HT1080 (cell line): ENCODE results near the gene PCNX2. TPM values are rescaled to one million over a fixed set of nuclear protein-coding genes. Genes with fewer than 3 reads are reported as not detected.
A peak's percentile ranks its signal among the peaks of the same experiment; 100 is the strongest.
"Not testable (repeated sequence)": the region's sequence is repeated elsewhere in the genome, so short reads cannot be mapped to it uniquely, and the experiment has no call there.

Experiments used
- DNase-seq: peaks from one replicate; pipeline ENCODE4 v3.0.0-alpha.2; 2015; ENCODE audit warnings: low read depth
- total RNA-seq: library from RNA; depleted of rRNA; stranded (reverse); fragments of >200 nt; shearing (Covaris generic); gene quantifications from 2 replicates; pipeline ENCODE4 v1.2.3, GENCODE V29; 2014

Gene PCNX2
- total RNA-seq, 1 experiment from 2014 or later: 10.5 TPM

- DNase-seq: no peak
Observed at GRCh38 chr1:233170741-233171140, 124.8 kb downstream of the PCNX2 start.

- no peak for DNase-seq
Observed at GRCh38 chr1:233168384-233168783, 127.1 kb downstream of the PCNX2 start.

DNA sequence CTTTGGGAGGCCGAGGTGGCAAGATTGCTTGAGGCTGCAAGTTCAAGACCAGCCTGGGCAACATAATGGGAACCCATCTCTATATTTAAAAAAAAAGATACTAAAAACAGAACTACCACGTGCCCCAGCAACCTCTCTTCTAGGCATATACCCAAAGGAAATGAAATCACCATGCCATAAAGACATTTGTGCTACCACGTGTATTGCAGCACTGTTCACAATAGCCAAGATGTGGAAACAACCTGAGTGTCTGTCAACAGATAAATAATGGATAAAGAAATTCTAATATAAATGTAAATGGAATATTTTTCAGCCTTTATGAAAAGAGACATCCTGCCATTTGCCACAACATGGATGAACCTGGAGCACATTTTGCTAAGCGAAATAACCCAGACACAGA lies 128.6 kb downstream of the PCNX2 start:
- no peak for DNase-seq

- DNase-seq: no peak
Observed at GRCh38 chr1:233163696-233164095, 131.8 kb downstream of the PCNX2 start.

- DNase-seq: no peak
Observed at GRCh38 chr1:233158322-233158721, 137.2 kb downstream of the PCNX2 start.

GRCh38 chr1:233157245-233157644 lies 138.3 kb downstream of the PCNX2 start:
- no peak for DNase-seq

- DNase-seq: no peak
Observed at GRCh38 chr1:233151861-233152260, 143.7 kb downstream of the PCNX2 start.

DNA sequence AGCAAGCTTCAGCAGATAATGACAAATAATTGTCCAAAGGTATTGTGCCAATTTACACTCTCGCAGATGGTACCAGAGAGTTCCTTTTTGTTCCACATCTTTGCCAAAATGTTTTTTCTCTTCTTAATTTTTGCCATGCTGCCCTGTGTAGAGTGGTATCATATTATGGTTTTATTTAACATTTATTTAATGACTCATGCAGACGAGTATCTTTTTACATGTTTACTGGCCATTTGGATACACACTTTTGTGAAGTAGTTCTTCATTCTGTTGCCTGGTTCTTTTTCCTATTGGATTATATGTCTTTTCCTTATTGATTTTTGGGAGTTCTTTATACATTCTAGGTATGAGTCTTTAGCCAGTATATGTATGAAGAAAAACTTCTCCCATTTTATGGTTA lies 151.1 kb downstream of the PCNX2 start:
- no peak for DNase-seq

DNA sequence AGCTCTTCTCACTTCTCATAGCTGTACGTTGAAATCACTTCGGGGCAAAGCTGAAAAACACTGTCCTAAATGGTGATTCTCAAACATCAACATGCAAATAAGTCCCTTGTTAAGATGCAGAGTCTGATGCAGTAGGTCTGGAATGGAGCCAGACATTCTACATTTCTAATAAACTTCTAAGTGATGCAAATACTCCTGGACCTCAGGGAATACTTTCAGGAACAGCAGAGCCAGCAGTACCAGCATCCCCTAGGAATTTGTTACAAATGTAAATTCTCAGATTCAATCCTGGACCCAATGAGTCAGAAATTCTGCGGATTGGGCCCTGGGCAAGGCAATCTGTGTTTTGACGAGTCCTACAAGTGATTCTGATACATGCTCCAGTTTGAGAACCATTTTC lies 152.3 kb downstream of the PCNX2 start:
- DNase-seq: no peak

DNA sequence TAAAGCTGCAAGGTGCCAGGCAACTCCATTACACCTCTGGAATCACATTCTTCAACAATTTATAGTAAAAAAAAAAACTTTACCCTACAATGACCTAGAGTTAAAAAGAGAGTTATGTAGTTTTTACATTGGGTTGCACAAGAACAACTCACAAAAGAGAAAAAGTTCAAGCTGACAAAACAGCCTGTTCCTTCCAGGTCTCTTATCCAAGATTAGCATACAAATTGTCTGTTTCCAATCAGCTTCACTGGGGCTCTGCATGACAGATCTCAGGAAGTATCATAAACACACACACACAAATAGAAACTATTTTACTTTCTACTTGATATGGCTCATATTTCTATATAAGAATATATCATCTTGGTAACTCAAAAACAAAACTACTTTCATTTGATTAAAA lies 154.6 kb downstream of the PCNX2 start:
- DNase-seq: no peak

DNA sequence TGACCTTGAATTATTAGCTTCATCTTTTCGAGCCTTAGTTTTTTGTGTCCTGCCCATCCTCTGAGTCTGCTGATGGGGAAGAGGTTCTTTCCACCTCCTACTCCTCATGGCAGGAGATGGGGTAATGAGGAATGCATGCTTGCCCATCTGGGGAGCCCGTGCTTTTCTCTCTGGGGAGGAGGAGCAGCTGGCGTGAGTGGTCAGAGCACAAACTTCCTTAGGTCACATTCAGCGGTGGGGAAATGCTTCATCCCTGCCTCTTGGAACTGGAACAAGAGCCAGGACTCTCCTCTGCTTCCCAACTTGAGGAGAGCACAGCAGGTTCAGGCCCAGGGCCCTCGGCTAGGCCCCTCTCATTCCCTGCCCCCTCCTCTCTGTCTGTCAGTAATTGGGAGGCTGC lies 155.0 kb downstream of the PCNX2 start:
- no peak for DNase-seq

DNA sequence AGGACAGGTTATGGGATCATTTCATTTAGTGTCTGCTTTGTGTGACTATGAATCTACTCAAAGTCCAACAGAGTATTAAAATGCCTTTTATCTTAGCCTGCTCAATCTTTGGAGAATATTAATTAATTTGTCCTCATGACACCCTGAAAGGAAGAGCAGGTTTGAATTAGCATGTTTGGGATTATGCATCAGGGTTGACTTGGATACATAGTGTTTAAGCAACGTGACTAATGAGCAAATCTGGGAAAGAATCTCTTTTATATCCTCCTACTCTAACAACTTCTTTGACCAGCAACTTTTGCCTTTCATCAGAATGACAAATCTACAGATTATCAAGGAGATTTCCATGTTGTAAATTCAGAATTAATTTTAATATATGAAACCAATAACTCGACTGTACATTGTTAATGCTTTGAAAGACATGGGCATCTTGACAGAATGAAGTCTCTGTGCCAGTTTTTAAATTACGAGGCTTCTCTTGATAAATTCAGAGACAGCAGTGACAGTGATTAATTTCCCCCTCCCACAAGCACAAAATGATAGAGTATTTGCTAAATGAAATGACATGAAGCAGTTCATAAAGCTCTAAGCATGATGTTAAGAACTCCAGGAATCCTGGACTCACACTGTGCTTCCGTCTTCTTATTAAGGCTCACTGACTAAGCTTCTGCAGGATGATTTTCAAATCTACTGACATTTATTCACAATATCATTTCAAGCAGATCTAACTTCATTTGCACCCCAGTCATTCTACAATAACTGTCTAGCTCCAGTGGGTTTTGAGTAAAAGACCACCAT lies 156.5 kb downstream of the PCNX2 start:
- no peak for DNase-seq

- no peak for DNase-seq
Observed at GRCh38 chr1:233135833-233136232, 159.7 kb downstream of the PCNX2 start.

DNA sequence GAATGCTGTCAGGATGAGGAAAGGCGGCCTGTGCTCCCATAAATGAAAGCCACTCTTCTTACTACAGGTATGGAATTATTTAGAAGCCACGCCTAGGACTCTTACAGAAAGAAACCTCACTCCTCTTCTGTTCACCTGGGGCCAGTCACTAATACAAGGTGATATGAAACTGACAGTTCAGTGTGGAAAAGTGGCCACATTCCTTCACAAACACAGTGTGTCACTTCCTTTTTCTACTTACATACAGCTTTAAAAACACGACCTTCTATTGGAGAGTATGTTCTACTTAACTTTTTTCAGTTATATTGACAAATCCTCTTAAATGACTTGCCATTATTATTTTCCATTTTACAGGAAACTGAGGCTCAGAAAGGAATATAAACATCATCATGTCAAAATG lies 163.1 kb downstream of the PCNX2 start:
- no peak for DNase-seq

DNA sequence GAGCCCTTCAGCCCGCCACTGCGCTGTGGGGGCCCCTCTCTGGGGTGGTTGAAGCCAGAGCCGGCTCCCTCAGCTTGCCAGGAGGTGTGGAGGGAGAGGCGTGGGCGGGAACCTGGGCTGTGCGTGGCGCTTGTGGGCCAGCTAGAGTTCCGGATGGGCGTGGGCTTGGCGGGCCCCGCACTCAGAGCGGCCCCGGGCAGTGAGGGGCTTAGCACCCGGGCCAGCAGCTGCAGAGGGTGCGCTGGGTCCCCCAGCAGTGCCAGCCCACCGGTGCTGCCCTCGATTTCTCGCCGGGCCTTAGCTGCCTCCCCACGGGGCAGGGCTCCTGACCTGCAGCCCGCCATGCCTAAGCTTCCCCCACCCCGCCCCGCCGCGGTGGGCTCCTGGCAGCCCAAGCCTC lies 166.5 kb downstream of the PCNX2 start:
- not testable (repeated sequence) for DNase-seq

DNA sequence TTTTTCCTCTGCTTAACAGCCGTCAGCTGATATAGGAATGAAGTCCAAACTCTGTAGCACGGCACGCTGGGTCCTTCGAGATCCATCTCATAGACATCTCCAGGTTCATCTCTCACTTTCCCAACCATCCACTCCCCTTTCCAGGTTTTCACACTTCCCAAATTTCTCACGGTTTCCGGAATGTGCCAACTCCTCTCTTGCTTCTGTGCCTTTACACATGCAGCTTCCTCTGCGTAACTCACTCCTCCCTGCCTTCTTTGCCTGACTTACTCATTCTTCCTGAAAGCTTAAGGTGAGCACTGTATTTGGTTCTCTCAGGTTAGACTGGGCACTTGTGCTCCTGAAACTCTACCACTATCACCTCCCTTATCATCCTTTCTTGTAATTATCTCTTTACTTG lies 168.4 kb downstream of the PCNX2 start:
- no peak for DNase-seq

- no peak for DNase-seq
Observed at GRCh38 chr1:233122779-233123178, 172.7 kb downstream of the PCNX2 start.

DNA sequence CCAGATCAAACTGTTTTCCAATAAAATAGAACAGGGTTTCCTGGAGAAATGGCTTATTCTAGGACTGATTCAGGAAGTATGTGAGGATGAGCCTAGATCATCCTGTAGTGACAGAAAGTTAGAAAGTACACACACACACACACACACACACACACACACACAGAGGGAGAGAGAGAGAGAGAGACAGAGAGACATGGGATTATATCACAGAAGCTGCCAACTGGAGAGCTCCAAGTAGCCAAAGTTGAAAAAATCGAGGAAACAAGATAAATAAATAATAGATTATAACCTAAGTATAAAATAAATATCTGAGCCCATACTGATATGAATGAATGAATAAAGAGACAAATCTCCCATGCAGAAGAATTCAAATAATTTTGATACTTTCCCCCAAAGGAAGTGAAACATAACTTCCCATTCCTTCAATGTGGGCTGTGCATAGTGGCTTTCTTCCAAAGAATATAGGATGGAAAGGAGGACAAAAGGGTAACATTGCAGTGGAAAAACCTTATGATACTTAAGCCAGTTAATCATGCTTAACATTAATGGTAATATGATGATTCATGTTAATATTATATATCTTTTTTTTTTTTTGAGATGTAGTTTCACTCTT lies 173.5 kb downstream of the PCNX2 start:
- no peak for DNase-seq

GRCh38 chr1:233114860-233115259 lies 180.7 kb downstream of the PCNX2 start:
- DNase-seq: no peak

- DNase-seq: peak; percentile 83
Observed at GRCh38 chr1:233114159-233114558, 181.4 kb downstream of the PCNX2 start.

DNA sequence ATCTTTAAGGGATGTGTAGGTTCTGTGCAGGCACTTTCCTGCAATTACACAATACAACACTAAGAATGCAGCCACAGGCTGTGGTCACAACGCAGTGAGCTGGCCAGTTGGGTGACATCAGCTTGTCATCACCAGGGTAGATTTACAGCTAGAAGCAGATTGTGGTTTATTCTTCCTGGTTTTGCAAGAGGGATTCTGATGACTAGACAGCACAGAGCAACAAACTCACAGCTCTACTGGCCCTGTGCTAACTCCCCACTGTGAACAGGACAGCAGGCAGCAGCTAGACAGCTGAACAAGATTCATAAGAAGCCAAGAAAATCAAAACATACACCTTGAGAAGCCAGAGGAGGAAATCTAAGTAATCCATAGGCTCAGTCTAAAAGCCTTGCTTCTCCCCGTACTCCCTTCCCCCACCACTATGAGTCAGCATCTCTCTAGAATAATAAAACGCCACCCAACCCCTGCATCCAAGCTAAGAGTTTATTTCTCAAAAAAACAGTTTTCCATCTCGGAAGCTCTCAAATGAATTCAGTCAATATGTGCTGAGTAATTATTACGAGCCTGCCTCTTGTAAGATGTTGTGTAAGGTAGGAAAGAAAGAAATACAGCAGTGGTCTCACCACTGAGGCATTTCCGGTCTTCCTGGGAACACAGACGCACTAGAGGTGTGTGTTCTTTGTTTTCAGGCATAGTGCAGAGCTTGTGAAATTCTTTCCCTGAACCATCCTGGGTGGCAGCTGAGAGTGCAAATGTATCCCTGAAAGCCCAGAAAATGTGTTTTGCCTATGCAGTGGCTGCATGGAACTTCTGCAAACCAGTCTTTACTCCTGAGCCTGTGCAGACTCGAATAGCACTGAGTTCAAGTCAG lies 182.3 kb downstream of the PCNX2 start:
- peak; percentile 100 for DNase-seq
